ENCODE measurements around the gene TMEM233.
"Not testable (repeated sequence)": the region's sequence is repeated elsewhere in the genome, so short reads cannot be mapped to it uniquely, and the experiment has no call there.

TMEM233 gene

GRCh38 chr12:119613319-119613936 is 19.9 kb downstream of the TMEM233 start:
- no peak for DNase-seq

- no peak for DNase-seq
These were observed 21.1 kb downstream of the TMEM233 start for GRCh38 chr12:119614705-119615104.

- no peak for DNase-seq
These were observed 22.2 kb downstream of the TMEM233 start for GRCh38 chr12:119615518-119616475.

- not testable (repeated sequence) for DNase-seq
These were observed 24.8 kb downstream of the TMEM233 start for GRCh38 chr12:119618328-119618896.

GRCh38 chr12:119620490-119620889 is 26.9 kb downstream of the TMEM233 start:
- no peak for DNase-seq

- no peak for DNase-seq
These were observed 28.3 kb downstream of the TMEM233 start for GRCh38 chr12:119621878-119622277.

GRCh38 chr12:119624966-119625365 is 31.4 kb downstream of the TMEM233 start:
- DNase-seq, result no peak

- DNase-seq, result no peak
These were observed 33.6 kb downstream of the TMEM233 start for GRCh38 chr12:119627019-119627643.

GRCh38 chr12:119627686-119628085 is 34.1 kb downstream of the TMEM233 start:
- no peak for DNase-seq

GRCh38 chr12:119630223-119630780 is 36.7 kb downstream of the TMEM233 start:
- DNase-seq, result no peak

GRCh38 chr12:119630962-119631550 is 37.5 kb downstream of the TMEM233 start:
- DNase-seq, result no peak

GRCh38 chr12:119631930-119632678 is 38.5 kb downstream of the TMEM233 start:
- no peak for DNase-seq

- DNase-seq, result no peak
These were observed 41.2 kb downstream of the TMEM233 start for GRCh38 chr12:119634743-119635142.

- DNase-seq, result no peak
These were observed 49.4 kb downstream of the TMEM233 start for GRCh38 chr12:119642986-119643385.

- DNase-seq, result no peak
These were observed 51.4 kb downstream of the TMEM233 start for GRCh38 chr12:119644930-119645329.

GRCh38 chr12:119645535-119646059 is 52.0 kb downstream of the TMEM233 start:
- no peak for DNase-seq

GRCh38 chr12:119649202-119649808 is 55.7 kb downstream of the TMEM233 start:
- DNase-seq, result no peak

- no peak for DNase-seq
These were observed 59.1 kb downstream of the TMEM233 start for GRCh38 chr12:119652665-119653064.

GRCh38 chr12:119657001-119657400 is 63.4 kb downstream of the TMEM233 start:
- not testable (repeated sequence) for DNase-seq

GRCh38 chr12:119658166-119658565 is 64.6 kb downstream of the TMEM233 start:
- DNase-seq, result not testable (repeated sequence)

All from left hindlimb (tissue), 1 donor.